Measurements from ENCODE around the gene BMAL1.

BMAL1 gene

DNA sequence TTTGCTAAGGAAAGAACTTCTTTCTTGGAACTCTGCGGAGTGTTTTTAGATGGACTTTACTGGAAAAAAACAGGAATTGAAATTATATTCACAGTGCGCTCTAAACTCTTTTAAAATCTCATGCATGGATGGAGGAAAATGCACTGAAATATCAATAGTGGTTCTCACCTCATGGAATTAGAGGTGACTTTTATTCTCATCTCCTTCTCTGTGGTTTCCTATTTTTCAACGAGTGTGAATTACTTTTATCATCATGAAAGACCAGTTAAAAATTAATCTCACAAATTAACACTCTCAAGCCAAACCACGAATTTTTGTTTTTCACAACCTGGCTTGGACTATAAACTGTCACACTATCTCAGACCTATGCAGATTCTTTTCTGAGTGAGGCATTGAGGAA, 16.6 kb downstream of the BMAL1 start:
- no peak for DNase-seq

GRCh38 chr11:13294771-13295579, 17.4 kb downstream of the BMAL1 start:
- DNase-seq, result peak; percentile 56

- no peak for DNase-seq
These were observed 19.8 kb downstream of the BMAL1 start for GRCh38 chr11:13297308-13297916.

DNA sequence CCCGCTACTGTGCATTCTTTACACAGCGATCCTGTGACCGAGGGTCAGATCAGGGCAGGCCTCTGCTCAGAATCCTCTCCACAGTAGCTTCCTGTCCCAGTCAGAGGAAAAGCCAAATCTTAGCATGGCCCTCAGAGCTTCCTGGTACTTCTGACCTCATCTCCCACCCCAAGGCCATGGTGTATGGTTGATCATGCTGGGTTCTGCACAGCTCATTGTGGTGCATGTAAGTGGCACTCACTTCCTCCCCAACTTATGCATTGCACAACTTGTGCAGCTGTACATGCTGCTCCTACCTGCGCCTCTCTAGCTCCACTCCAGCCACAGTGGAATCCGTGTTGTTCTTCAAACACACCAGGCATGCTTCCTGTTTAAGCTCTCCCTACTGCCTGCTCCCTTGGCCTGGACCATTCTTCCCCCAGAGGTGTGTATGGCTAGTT, 20.3 kb downstream of the BMAL1 start:
- no peak for DNase-seq

- DNase-seq, result no peak
These were observed 21.2 kb downstream of the BMAL1 start for GRCh38 chr11:13298765-13299164.

DNA sequence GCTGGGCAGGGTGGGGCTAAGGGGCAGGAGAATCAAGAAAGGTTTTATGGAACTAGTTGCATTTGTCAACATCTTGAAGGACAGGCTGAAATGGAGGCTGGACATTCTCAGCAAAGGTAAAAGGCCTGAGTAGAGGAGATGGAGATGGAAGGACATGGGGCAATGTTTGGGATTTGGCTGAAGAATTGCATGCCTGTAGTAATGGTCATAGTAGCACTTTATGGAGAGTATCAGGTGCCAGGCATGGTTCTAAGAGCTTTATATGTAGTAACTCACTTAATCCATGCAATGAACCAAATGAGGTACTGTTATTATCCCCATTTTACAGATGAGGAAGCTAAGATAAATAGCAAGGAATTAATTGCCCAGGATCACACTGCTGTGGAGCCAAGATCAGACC, 23.9 kb downstream of the BMAL1 start:
- DNase-seq, result no peak

- DNase-seq, result no peak
These were observed 24.9 kb downstream of the BMAL1 start for GRCh38 chr11:13302420-13302958.

- no peak for DNase-seq
These were observed 26.4 kb downstream of the BMAL1 start for GRCh38 chr11:13303668-13304649.

GRCh38 chr11:13304655-13305335, 27.2 kb downstream of the BMAL1 start:
- no peak for DNase-seq

- no peak for DNase-seq
These were observed 31.1 kb downstream of the BMAL1 start for GRCh38 chr11:13308704-13309103.

GRCh38 chr11:13309156-13309555, 31.6 kb downstream of the BMAL1 start:
- DNase-seq, result no peak

DNA sequence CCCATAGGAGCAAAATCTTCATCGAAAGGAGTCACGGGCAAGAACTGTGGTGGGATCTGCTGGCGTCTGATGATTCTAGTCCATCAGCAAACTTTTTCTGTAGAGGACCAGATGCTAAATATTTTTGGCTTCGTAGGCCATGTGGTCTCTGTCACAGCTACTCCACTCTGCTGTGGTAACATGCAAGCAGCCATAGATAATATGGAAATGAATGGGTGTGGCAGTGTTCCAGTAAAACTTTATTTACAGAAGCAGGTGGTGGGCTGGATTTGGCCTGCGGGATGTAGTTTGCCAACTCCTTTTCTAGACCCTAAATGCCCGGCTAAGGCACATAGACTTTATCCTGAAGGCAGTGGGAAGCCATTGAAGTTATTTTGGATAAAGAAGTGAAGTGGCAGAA, 32.9 kb downstream of the BMAL1 start:
- no peak for DNase-seq

DNA sequence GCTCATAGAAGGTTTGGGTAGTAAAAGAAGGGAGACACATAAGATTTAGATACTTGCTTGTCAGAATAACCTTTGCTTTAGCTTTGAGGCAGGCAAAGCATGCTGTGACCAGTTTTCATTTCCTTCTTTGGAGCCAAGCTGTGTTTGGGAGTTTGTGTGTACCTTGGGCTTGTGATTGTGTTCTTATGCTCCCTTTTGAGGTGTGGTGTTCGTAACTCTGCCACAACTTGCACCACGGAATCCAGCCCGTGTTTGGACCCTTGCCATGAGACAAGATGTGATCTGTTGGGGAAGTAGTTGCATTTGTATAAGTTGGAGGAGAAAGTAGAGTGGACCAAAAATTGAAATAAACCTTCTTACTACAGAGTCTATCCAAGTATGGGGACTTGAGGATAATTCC, 34.0 kb downstream of the BMAL1 start:
- DNase-seq, result no peak

- DNase-seq, result no peak
These were observed 35.6 kb downstream of the BMAL1 start for GRCh38 chr11:13313005-13313819.

- DNase-seq, result no peak
These were observed 37.2 kb downstream of the BMAL1 start for GRCh38 chr11:13314676-13315394.

GRCh38 chr11:13315517-13316432, 38.2 kb downstream of the BMAL1 start:
- DNase-seq, result no peak

GRCh38 chr11:13316528-13316961, 39.0 kb downstream of the BMAL1 start:
- no peak for DNase-seq

- DNase-seq, result no peak
These were observed 39.9 kb downstream of the BMAL1 start for GRCh38 chr11:13317293-13318080.

All from COR-L47 (cell line).